GM12801 (cell line): ENCODE measurements around the gene RIMBP2.

Experiments
- CTCF ChIP-seq: IDR thresholded peaks from one replicate; pipeline ENCODE4 v1.5.1; 2011; ENCODE audit warnings: control low read depth; ENCODE audit not compliant: insufficient read length; ENCODE audit errors: extremely low read depth

Gene RIMBP2

GRCh38 chr12:130461839-130462557, 254.1 kb downstream of the RIMBP2 start:
- no peak for TF ChIP-seq CTCF

GRCh38 chr12:130461447-130461815, 254.7 kb downstream of the RIMBP2 start:
- TF ChIP-seq CTCF, result no peak

GRCh38 chr12:130460611-130461446, 255.3 kb downstream of the RIMBP2 start:
- TF ChIP-seq CTCF, result no peak

GRCh38 chr12:130459916-130460315, 256.2 kb downstream of the RIMBP2 start:
- TF ChIP-seq CTCF, result no peak

- no peak for TF ChIP-seq CTCF
Observed at GRCh38 chr12:130458341-130458740, 257.8 kb downstream of the RIMBP2 start.

GRCh38 chr12:130457215-130457614, 258.9 kb downstream of the RIMBP2 start:
- no peak for TF ChIP-seq CTCF

GRCh38 chr12:130456375-130457199, 259.5 kb downstream of the RIMBP2 start:
- no peak for TF ChIP-seq CTCF
